Thyroid gland (tissue), 4 donors: ENCODE results near the gene MACC1.

Source experiments
- POLR2A ChIP-seq, 2 donors: fragments of 450-650 bp; IDR thresholded peaks; one replicate each; pipeline ENCODE4 v1.6.1; 2017; ENCODE audit warnings: antibody characterized with exemption in 2 of 2, mild to moderate bottlenecking in 2 of 2, moderate library complexity in 1 of 2
- TF ChIP-seq, protein P1 (sequence below), 6 experiments: fragments of 200-600 bp in 3 of 6; fragments of 450-650 bp in 3 of 6; sonication (generic) in 3 of 6; IDR thresholded peaks; one replicate each; pipeline ENCODE4 v1.5.1; 2016 to 2019; ENCODE audit warnings: antibody characterized with exemption in 6 of 6, mild to moderate bottlenecking in 2 of 6, inconsistent platforms in 1 of 6, moderate library complexity in 1 of 6

DNA sequence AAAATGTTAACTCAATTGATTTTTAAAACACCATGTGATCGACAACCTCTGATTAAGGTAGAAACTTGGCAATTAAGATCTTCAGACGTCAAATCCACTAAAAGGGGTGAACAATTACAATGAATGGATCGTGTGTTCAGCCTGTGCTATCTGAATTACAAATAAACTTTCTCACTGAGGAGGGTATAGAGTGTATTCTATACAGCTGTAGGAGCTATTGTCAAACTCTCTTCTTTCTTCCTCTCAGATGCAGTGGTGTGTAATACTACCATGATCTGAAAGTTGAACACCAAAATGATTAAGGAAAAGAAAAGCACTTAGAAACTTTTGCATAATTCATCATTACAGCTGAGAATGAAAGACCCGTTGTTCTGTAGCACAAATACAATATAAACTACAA is 32.2 kb upstream of the MACC1 start:
- TF ChIP-seq, protein P1, sequence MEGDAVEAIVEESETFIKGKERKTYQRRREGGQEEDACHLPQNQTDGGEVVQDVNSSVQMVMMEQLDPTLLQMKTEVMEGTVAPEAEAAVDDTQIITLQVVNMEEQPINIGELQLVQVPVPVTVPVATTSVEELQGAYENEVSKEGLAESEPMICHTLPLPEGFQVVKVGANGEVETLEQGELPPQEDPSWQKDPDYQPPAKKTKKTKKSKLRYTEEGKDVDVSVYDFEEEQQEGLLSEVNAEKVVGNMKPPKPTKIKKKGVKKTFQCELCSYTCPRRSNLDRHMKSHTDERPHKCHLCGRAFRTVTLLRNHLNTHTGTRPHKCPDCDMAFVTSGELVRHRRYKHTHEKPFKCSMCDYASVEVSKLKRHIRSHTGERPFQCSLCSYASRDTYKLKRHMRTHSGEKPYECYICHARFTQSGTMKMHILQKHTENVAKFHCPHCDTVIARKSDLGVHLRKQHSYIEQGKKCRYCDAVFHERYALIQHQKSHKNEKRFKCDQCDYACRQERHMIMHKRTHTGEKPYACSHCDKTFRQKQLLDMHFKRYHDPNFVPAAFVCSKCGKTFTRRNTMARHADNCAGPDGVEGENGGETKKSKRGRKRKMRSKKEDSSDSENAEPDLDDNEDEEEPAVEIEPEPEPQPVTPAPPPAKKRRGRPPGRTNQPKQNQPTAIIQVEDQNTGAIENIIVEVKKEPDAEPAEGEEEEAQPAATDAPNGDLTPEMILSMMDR (IDR thresholded peaks at IDR 0.05) = no peak
- no peak for TF ChIP-seq POLR2A (IDR thresholded peaks at IDR 0.05)
